Panc1 (cell line): ENCODE measurements around the gene AGAP2. TPM values are rescaled to one million over a fixed set of nuclear protein-coding genes. Genes with fewer than 3 reads are reported as not detected.
A peak's percentile ranks its signal among the peaks of the same experiment; 100 is the strongest.

Experiments
- ATAC-seq: fragments of 200-7000 bp; cut with Tn5 transposase; 2 replicates; pipeline ENCODE4 v1.9.1; 2020; ENCODE audit warnings: mild to moderate bottlenecking, moderate library complexity
- BruUV-seq: library from RNA; stranded (reverse); fragments of 400-500 nt; replicated peaks from 2 replicates; lab custom pipeline; 2021; lab: Mats Ljungman, UMichigan
- CTCF ChIA-PET: fragments of 300-600 bp; sonication (Branson Sonifier 250); formaldehyde crosslinking; loops from one replicate; lab custom pipeline; 2022; ENCODE audit warnings: antibody characterized with exemption; lab: Charles Lee
- POLR2A ChIA-PET: fragments of 300-600 bp; sonication (Branson Sonifier 250); formaldehyde crosslinking; loops from one replicate; lab custom pipeline; 2022; ENCODE audit warnings: antibody characterized with exemption; lab: Charles Lee
- DNase-seq: peaks from one replicate; pipeline ENCODE4 v3.0.0-alpha.2; 2010; ENCODE audit warnings: low read depth, low spot score
- H3K27ac ChIP-seq: 2 replicates; pipeline ENCODE4 v1.5.1; 2011; ENCODE audit warnings: mild to moderate bottlenecking, low read length, inconsistent platforms
- H3K27me3 ChIP-seq: fragments of 200-500 bp; sonication (Bioruptor generic); 2 replicates; pipeline ENCODE4 v1.6.0; 2014; ENCODE audit warnings: low read length, inconsistent platforms; ENCODE audit not compliant: control insufficient read depth, insufficient read depth
- H3K36me3 ChIP-seq: fragments of 200-500 bp; sonication (Bioruptor generic); 2 replicates; pipeline ENCODE4 v1.5.1; 2014; ENCODE audit warnings: inconsistent platforms, mild to moderate bottlenecking, low read length, moderate library complexity; ENCODE audit not compliant: control insufficient read depth, insufficient read depth
- H3K4me1 ChIP-seq: 2 replicates; pipeline ENCODE4 v1.5.1; 2011; ENCODE audit warnings: inconsistent platforms, mild to moderate bottlenecking, low read length, moderate library complexity; ENCODE audit not compliant: control insufficient read depth, insufficient read depth
- H3K4me3 ChIP-seq, 2 experiments: 2 replicates each; pipeline ENCODE4 v1.5.1; 2011 to 2012; ENCODE audit warnings: low read depth in 2 of 2, low read length in 2 of 2, mild to moderate bottlenecking in 2 of 2, inconsistent platforms in 1 of 2, moderate library complexity in 1 of 2
- H3K9me3 ChIP-seq: fragments of 200-500 bp; sonication (Bioruptor generic); 2 replicates; pipeline ENCODE4 v1.5.1; 2014; ENCODE audit warnings: low read depth, mild to moderate bottlenecking, inconsistent platforms, low read length, moderate library complexity; ENCODE audit not compliant: control insufficient read depth, insufficient read depth
- CTCF ChIP-seq: fragments of 450-650 bp; IDR thresholded peaks from 2 replicates; pipeline ENCODE4 v1.5.1; 2017; ENCODE audit warnings: mild to moderate bottlenecking
- POLR2AphosphoS5 ChIP-seq: IDR thresholded peaks from 2 replicates; pipeline ENCODE4 v1.6.1; 2012; ENCODE audit warnings: mild to moderate bottlenecking, low read depth, low read length, moderate library complexity
- REST ChIP-seq, 2 experiments: IDR thresholded peaks; 2 replicates each; pipeline ENCODE4 v1.6.1; 2011 to 2012; ENCODE audit warnings: low read depth in 2 of 2, control low read depth in 1 of 2, low read length in 1 of 2, mild to moderate bottlenecking in 1 of 2, moderate library complexity in 1 of 2; ENCODE audit not compliant: insufficient read depth in 1 of 2
- SIN3A ChIP-seq: IDR thresholded peaks from 2 replicates; pipeline ENCODE4 v1.6.1; 2012; ENCODE audit warnings: low read depth, mild to moderate bottlenecking, low read length, moderate library complexity, borderline replicate concordance; ENCODE audit not compliant: insufficient read depth
- TCF7L2 ChIP-seq: IDR thresholded peaks from 2 replicates; pipeline ENCODE4 v1.6.1; 2011; ENCODE audit warnings: mild to moderate bottlenecking, low read depth, low read length, inconsistent platforms
- in situ Hi-C: cut with HindIII; loops from 2 replicates; pipeline ENCODE4 v1.10.0; 2016; ENCODE audit warnings: low sequenced_read_pairs, low pct_unique_long_range_greater_than_20kb
- intact Hi-C: fragments of 100-400 bp; cut with micrococcal nuclease; formaldehyde crosslinking; loops from one replicate; pipeline ENCODE4 v1.10.0; 2022; ENCODE audit not compliant: unreplicated experiment
- total RNA-seq: library from RNA; stranded (reverse); gene quantifications from one replicate; pipeline ENCODE4 v1.2.1, GENCODE V29; 2021; ENCODE audit not compliant: unreplicated experiment

Gene AGAP2
- total RNA-seq, 1 experiment from 2014 or later: 0.49 TPM

GRCh38 chr12:57694459-57695019, 44.0 kb downstream of the AGAP2 start:
- ChIA-PET CTCF (interaction anchor here (0.7 kb wide), 1 partner anchor 114 kb away, joined by 4 read pairs; no protein-coding TSS in a partner anchor), POLR2A (no interaction called here)
- no peaks in the 10 kb centered on the region for H3K27me3 ChIP-seq
- TF ChIP-seq CTCF: no peak
- no peak for TF ChIP-seq POLR2AphosphoS5
- no peak for TF ChIP-seq REST (IDR thresholded peaks at IDR 0.05; ENCODE audit: insufficient read depth in 1 of 2, low read depth in 2 of 2, low read length in 1 of 2)
- no peak for TF ChIP-seq TCF7L2
- TF ChIP-seq SIN3A: no peak
- intact Hi-C loops (no loop called here), in situ Hi-C loops (no loop called here)
- H3K4me3 ChIP-seq: peak overlapping the region; percentile 97 to 100
- TSS peak; percentile 80 for BruUV-seq
- no peak for DNase-seq
- no peaks in the 10 kb centered on the region for H3K9me3 ChIP-seq
- H3K36me3 ChIP-seq: no peaks in the 10 kb centered on the region
- ATAC-seq: peak; percentile 11; the same call in 1 of the 2 replicates
- H3K4me1 ChIP-seq: peaks cover 5% of the 10 kb centered on the region; the same call in 1 of the 2 replicates
- peak overlapping the region; percentile 92 for H3K27ac ChIP-seq

- Histone ChIP-seq H3K27me3 (no peaks in the 10 kb centered on the region), H3K27ac (peak within 1 kb of the TSS; percentile 92), H3K4me1 (peaks cover 5% of the 10 kb centered on the region; the same call in 1 of the 2 replicates), H3K4me3 (peak within 1 kb of the TSS; percentile 97 to 100), H3K9me3 (no peaks in the 10 kb centered on the region), H3K36me3 (no peaks in the 10 kb centered on the region)
- ChIA-PET CTCF (interaction anchor here (0.5 to 0.7 kb wide), 4 partner anchors 16 to 138 kb away, joined by 4 to 5 read pairs (median 4); partner anchors contain the start of gene ARHGEF25), POLR2A (no interaction called here)
- BruUV-seq: no TSS peak
- intact Hi-C loops: no loop called here
- TF ChIP-seq CTCF (peak; percentile 85), REST (IDR thresholded peaks at IDR 0.05; ENCODE audit: insufficient read depth in 1 of 2, low read depth in 2 of 2, low read length in 1 of 2) (peak; percentile 49 to 51; a peak in 1 of 4 replicates), TCF7L2 (peak; percentile 97), SIN3A (peak; percentile 88; the same call in 1 of the 2 replicates), POLR2AphosphoS5 (peak; percentile 85)
- DNase-seq: peak; percentile 100
- in situ Hi-C loops: no loop called here
- peak; percentile 100 for ATAC-seq
Observed at GRCh38 chr12:57693659-57694458, 44.7 kb downstream of the AGAP2 start, which contains the start of gene OS9. Gene OS9 (plus strand): TSS chr12:57694132. CDS start chr12:57694162, 30 bp downstream.
